Omental fat pad (tissue), 4 donors: ENCODE results near the gene MYOM1. TPM values are rescaled to one million over a fixed set of nuclear protein-coding genes. Genes with fewer than 3 reads are reported as not detected.

ENCODE experiments used
- small RNA-seq: library from RNA; depleted of rRNA; stranded (forward); fragments of <200 nt; gene quantifications from one replicate; pipeline ENCODE3, GENCODE V24; 2016
- total RNA-seq, 4 donors: library from RNA; depleted of rRNA; stranded (reverse); fragments of >200 nt; gene quantifications; one replicate each; pipeline ENCODE4 v1.1.0, GENCODE V29; 2016

Gene MYOM1
- total RNA-seq, 4 donors from 2014 or later = 2.6 to 8.5 (median 2.9) TPM

Small RNA genes lying within 50 kb of the gene (small RNA-seq; reads per million reads assigned to genes)
- gene RF00156 (not detected), gene RNU7-25P (not detected)

Other genes with a start within 250 kb of the MYOM1 start
- 10 to 100 TPM; 21.3 to 35.5 (median 31.7) TPM for gene LPIN2, start 206.8 kb downstream of the MYOM1 start, total RNA-seq
- 100 to 1,000 TPM; 393 to 814 (median 535) TPM for gene MYL12A, start 27.8 kb upstream of the MYOM1 start, total RNA-seq
- gene MYL12B, start 42.2 kb upstream of the MYOM1 start, total RNA-seq = 100 to 1,000 TPM; 263 to 352 (median 318) TPM
- 100 to 1,000 TPM in 1 of 4 donors, 10 to 100 TPM in 3; 64.5 to 123 (median 88.7) TPM for gene TGIF1, start 230.2 kb upstream of the MYOM1 start, total RNA-seq